ENCODE measurements around the gene MTMR12.
"Not testable (repeated sequence)": the region's sequence is repeated elsewhere in the genome, so short reads cannot be mapped to it uniquely, and the experiment has no call there.

MTMR12 gene

GRCh38 chr5:32228816-32229215 is 83.9 kb downstream of the MTMR12 start:
- H3K4me3 ChIP-seq (ENCODE audit: low read length), result no peak overlapping the region
- H3K36me3 ChIP-seq (ENCODE audit: insufficient read depth, low read length), result peaks cover 4% of the 10 kb centered on the region
- no peaks in the 10 kb centered on the region for H3K9me3 ChIP-seq (replicated peaks; ENCODE audit: low read length)
- H3K9ac ChIP-seq (ENCODE audit: low read depth, low read length), result no peak overlapping the region
- no peaks in the 10 kb centered on the region for H3K27me3 ChIP-seq (ENCODE audit: control insufficient read depth, insufficient read depth, low read length)
- H3K4me1 ChIP-seq (ENCODE audit: control insufficient read depth, insufficient read depth, low read length), result peaks cover 22% of the 10 kb centered on the region
- H3K4me2 ChIP-seq (ENCODE audit: low read length), result no peak overlapping the region

DNA sequence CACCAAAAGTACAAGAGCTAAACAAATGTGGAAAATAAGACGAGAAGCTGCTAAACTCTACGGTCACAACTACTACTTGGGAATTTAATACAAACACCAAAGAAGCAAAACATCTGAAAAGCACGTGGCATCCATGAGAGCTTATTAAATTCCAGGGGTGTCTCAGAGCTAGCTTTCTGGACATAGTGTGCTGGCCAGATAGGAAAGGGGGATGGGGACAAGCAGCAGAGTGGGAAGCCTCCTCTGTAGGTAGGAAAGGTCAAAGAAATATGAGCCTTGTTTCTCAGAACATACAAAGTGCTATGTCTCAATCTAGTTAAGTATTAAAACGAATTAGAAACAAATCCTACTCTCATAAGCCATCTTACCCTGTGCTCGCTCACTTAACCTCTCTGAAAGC is 87.3 kb downstream of the MTMR12 start:
- H3K36me3 ChIP-seq (ENCODE audit: insufficient read depth, low read length), result no peaks in the 10 kb centered on the region
- peaks cover 16% of the 10 kb centered on the region for H3K4me1 ChIP-seq (ENCODE audit: control insufficient read depth, insufficient read depth, low read length)
- no peak overlapping the region for H3K9ac ChIP-seq (ENCODE audit: low read depth, low read length)
- peak overlapping the region; percentile 9 for H3K4me2 ChIP-seq (ENCODE audit: low read length)
- H3K27me3 ChIP-seq (ENCODE audit: control insufficient read depth, insufficient read depth, low read length), result no peaks in the 10 kb centered on the region
- no peak overlapping the region for H3K4me3 ChIP-seq (ENCODE audit: low read length)
- H3K9me3 ChIP-seq (replicated peaks; ENCODE audit: low read length), result no peaks in the 10 kb centered on the region

GRCh38 chr5:32223972-32224609 is 88.6 kb downstream of the MTMR12 start:
- Histone ChIP-seq H3K36me3 (ENCODE audit: insufficient read depth, low read length) (no peaks in the 10 kb centered on the region), H3K9me3 (replicated peaks; ENCODE audit: low read length) (no peaks in the 10 kb centered on the region), H3K4me3 (ENCODE audit: low read length) (no peak overlapping the region), H3K27me3 (ENCODE audit: control insufficient read depth, insufficient read depth, low read length) (no peaks in the 10 kb centered on the region), H3K4me1 (ENCODE audit: control insufficient read depth, insufficient read depth, low read length) (peaks cover 16% of the 10 kb centered on the region), H3K4me2 (ENCODE audit: low read length) (no peak overlapping the region), H3K9ac (ENCODE audit: low read depth, low read length) (no peak overlapping the region)

GRCh38 chr5:32222723-32223470 is 89.8 kb downstream of the MTMR12 start:
- no peaks in the 10 kb centered on the region for H3K9me3 ChIP-seq (replicated peaks; ENCODE audit: low read length)
- H3K36me3 ChIP-seq (ENCODE audit: insufficient read depth, low read length), result no peaks in the 10 kb centered on the region
- H3K4me1 ChIP-seq (ENCODE audit: control insufficient read depth, insufficient read depth, low read length), result peaks cover 16% of the 10 kb centered on the region
- no peak overlapping the region for H3K9ac ChIP-seq (ENCODE audit: low read depth, low read length)
- H3K4me2 ChIP-seq (ENCODE audit: low read length), result no peak overlapping the region
- H3K27me3 ChIP-seq (ENCODE audit: control insufficient read depth, insufficient read depth, low read length), result no peaks in the 10 kb centered on the region
- no peak overlapping the region for H3K4me3 ChIP-seq (ENCODE audit: low read length)

- Histone ChIP-seq H3K9me3 (replicated peaks; ENCODE audit: low read length) (no peaks in the 10 kb centered on the region), H3K9ac (ENCODE audit: low read depth, low read length) (no peak overlapping the region), H3K36me3 (ENCODE audit: insufficient read depth, low read length) (no peaks in the 10 kb centered on the region), H3K4me2 (ENCODE audit: low read length) (no peak overlapping the region), H3K4me1 (ENCODE audit: control insufficient read depth, insufficient read depth, low read length) (no peaks in the 10 kb centered on the region), H3K27me3 (ENCODE audit: control insufficient read depth, insufficient read depth, low read length) (no peaks in the 10 kb centered on the region), H3K4me3 (ENCODE audit: low read length) (no peak overlapping the region)
These were observed 94.8 kb downstream of the MTMR12 start for GRCh38 chr5:32217886-32218396.

DNA sequence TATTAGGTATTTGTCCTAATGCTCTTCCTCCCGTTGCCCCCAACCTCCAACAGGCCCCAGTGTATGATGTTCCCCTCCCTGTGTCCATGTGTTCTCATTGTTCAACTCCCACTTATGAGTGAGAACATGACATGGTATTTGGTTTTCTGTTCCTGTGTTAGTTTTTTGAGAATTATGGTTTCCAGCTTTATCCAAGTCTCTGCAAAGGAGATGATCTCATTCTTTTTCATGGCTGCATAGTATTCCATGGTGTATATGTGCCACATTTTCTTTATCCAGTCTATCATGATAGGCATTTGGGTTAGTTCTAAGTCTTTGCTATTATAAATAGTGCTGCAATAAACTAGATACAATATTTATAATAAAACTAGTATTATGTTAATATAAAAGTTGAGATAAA is 98.4 kb downstream of the MTMR12 start:
- not testable (repeated sequence) for H3K4me2 ChIP-seq (ENCODE audit: low read length); H3K9ac ChIP-seq (ENCODE audit: low read depth, low read length); H3K4me3 ChIP-seq (ENCODE audit: low read length); H3K9me3 ChIP-seq (replicated peaks; ENCODE audit: low read length); H3K36me3 ChIP-seq (ENCODE audit: insufficient read depth, low read length); H3K4me1 ChIP-seq (ENCODE audit: control insufficient read depth, insufficient read depth, low read length); H3K27me3 ChIP-seq (ENCODE audit: control insufficient read depth, insufficient read depth, low read length)

DNA sequence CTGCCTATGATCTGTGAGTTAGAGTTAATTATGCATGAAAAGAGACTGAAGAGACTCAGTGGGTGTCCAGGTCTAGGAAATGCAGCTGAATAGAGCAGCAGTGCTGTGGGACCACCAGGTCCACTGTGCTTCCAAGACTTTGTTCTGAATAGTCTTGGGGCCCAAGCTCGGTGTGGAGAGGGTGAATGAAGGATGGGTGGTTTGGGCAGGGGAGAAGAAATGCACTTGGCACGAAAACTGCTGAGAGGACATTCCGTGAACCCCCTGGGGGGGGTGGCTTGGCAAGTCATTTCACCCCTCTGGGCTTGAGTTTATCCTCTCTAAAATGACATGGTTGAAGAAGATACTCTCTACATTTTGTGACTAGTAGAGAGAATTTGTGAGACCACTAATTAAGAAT is 102.6 kb downstream of the MTMR12 start:
- Histone ChIP-seq H3K36me3 (ENCODE audit: insufficient read depth, low read length) (no peaks in the 10 kb centered on the region), H3K4me3 (ENCODE audit: low read length) (no peak overlapping the region), H3K27me3 (ENCODE audit: control insufficient read depth, insufficient read depth, low read length) (no peaks in the 10 kb centered on the region), H3K9ac (ENCODE audit: low read depth, low read length) (no peak overlapping the region), H3K4me2 (ENCODE audit: low read length) (no peak overlapping the region), H3K4me1 (ENCODE audit: control insufficient read depth, insufficient read depth, low read length) (no peaks in the 10 kb centered on the region), H3K9me3 (replicated peaks; ENCODE audit: low read length) (no peaks in the 10 kb centered on the region)

DNA sequence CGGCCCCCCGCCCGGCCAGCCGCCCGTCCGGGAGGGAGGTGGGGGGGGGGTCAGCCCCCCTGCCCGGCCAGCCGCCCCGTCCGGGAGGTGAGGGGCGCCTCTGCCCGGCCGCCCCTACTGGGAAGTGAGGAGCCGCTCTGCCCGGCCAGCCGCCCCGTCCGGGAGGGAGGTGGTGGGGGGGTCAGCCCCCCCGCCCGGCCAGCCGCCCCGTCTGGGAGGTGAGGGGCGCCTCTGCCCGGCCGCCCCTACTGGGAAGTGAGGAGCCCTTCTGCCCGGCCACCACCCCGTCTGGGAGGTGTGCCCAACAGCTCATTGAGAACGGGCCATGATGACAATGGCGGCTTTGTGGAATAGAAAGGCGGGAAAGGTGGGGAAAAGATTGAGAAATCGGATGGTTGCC is 103.9 kb downstream of the MTMR12 start:
- H3K4me1 ChIP-seq (ENCODE audit: control insufficient read depth, insufficient read depth, low read length); H3K36me3 ChIP-seq (ENCODE audit: insufficient read depth, low read length); H3K9me3 ChIP-seq (replicated peaks; ENCODE audit: low read length); H3K27me3 ChIP-seq (ENCODE audit: control insufficient read depth, insufficient read depth, low read length); H3K4me2 ChIP-seq (ENCODE audit: low read length); H3K4me3 ChIP-seq (ENCODE audit: low read length); H3K9ac ChIP-seq (ENCODE audit: low read depth, low read length): not testable (repeated sequence)

DNA sequence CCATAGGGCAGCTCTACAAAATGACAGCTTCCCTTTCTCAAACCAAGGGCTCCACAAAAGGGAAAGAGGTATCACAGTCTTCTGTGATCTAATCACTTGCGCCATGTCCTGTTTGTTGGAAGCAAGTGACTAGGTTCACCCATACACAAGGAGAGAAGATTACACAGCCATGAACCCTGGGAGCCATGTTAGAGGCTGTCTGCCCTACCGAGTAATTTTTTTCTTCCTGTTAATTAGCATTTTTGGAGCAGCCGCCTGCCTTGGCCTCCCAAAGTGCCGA is 105.4 kb downstream of the MTMR12 start:
- Histone ChIP-seq H3K9ac (ENCODE audit: low read depth, low read length) (no peak overlapping the region), H3K4me1 (ENCODE audit: control insufficient read depth, insufficient read depth, low read length) (no peaks in the 10 kb centered on the region), H3K4me2 (ENCODE audit: low read length) (no peak overlapping the region), H3K36me3 (ENCODE audit: insufficient read depth, low read length) (no peaks in the 10 kb centered on the region), H3K4me3 (ENCODE audit: low read length) (no peak overlapping the region), H3K27me3 (ENCODE audit: control insufficient read depth, insufficient read depth, low read length) (peaks cover 5% of the 10 kb centered on the region), H3K9me3 (replicated peaks; ENCODE audit: low read length) (no peaks in the 10 kb centered on the region)

DNA sequence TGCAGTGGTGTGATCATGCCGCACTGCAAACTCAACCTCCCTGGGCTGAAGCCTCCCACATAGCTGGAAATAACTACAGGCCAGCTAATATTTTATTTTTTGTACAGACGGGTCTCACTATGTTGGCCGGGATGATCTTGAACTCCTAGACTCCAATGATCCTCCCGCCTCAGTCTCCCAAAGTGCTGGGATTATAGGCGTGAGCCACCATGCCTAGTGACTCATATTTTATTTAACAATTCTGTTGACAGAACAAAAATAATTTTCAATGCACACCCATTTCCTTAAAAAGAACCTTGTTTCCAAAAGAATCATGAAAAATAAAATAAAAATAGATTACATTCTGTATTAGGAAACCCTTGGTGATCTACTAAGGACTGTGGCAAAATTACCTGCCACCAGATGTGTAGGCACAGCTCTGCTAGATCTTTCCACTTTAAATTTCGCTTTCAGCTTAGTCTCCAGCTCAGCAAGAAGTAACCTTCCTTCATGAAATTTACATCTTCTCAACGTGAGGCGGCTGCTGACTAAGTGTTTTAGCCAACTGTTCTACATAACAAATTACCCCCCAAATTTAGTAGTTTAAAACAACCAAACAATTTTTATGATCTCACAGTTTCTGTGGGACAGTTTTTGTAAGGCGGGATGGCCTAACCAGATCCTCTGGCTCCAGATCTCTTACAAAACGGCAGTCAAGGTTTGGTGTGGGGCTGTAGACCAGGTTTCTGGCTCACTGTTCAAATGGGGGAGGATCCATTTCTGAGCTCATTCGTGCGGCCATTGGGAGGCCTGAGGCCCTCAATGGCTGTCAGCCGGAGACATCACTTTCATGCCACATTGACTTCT is 106.0 kb downstream of the MTMR12 start:
- no peaks in the 10 kb centered on the region for H3K36me3 ChIP-seq (ENCODE audit: insufficient read depth, low read length)
- no peaks in the 10 kb centered on the region for H3K9me3 ChIP-seq (replicated peaks; ENCODE audit: low read length)
- H3K4me2 ChIP-seq (ENCODE audit: low read length), result no peak overlapping the region
- H3K4me1 ChIP-seq (ENCODE audit: control insufficient read depth, insufficient read depth, low read length), result no peaks in the 10 kb centered on the region
- H3K27me3 ChIP-seq (ENCODE audit: control insufficient read depth, insufficient read depth, low read length), result peaks cover 5% of the 10 kb centered on the region
- no peak overlapping the region for H3K4me3 ChIP-seq (ENCODE audit: low read length)
- H3K9ac ChIP-seq (ENCODE audit: low read depth, low read length), result no peak overlapping the region

GRCh38 chr5:32206053-32206452 is 106.7 kb downstream of the MTMR12 start:
- Histone ChIP-seq H3K9me3 (replicated peaks; ENCODE audit: low read length) (no peaks in the 10 kb centered on the region), H3K4me3 (ENCODE audit: low read length) (no peak overlapping the region), H3K36me3 (ENCODE audit: insufficient read depth, low read length) (no peaks in the 10 kb centered on the region), H3K4me2 (ENCODE audit: low read length) (no peak overlapping the region), H3K9ac (ENCODE audit: low read depth, low read length) (no peak overlapping the region), H3K4me1 (ENCODE audit: control insufficient read depth, insufficient read depth, low read length) (peaks cover under 1% of the 10 kb centered on the region), H3K27me3 (ENCODE audit: control insufficient read depth, insufficient read depth, low read length) (peaks cover 5% of the 10 kb centered on the region)
